GM18499 (cell line): ENCODE results near the gene RNF212.
"Not testable (repeated sequence)": the region's sequence is repeated elsewhere in the genome, so short reads cannot be mapped to it uniquely, and the experiment has no call there.

Experiments used
- ATAC-seq: cut with Tn5 transposase; IDR thresholded peaks from one replicate; pipeline ENCODE4 v1.9.1; 2021; ENCODE audit warnings: moderate number of reproducible peaks; ENCODE audit not compliant: insufficient read depth, unreplicated experiment

The RNF212 gene

GRCh38 chr4:1072830-1073446 is 40.4 kb downstream of the RNF212 start:
- ATAC-seq: no peak

DNA sequence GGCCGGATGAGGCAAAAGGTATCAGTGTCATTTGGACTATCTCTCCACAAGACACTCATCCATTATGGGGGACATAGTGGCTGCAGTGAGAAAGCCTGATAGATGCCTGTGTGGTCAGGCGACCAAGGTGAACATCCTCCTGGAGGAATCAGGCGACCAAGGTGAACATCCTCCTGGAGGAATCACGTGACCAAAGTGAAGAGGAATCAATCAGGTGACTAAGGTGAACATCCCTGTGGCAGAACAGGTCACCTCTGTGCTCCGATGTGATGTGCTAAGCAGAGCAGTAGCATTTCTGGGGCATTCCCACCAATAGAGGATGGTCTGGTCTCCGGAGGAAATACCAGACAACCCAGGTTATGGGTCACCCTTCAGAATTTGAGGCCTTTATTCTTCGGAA is 44.0 kb downstream of the RNF212 start:
- ATAC-seq: no peak

DNA sequence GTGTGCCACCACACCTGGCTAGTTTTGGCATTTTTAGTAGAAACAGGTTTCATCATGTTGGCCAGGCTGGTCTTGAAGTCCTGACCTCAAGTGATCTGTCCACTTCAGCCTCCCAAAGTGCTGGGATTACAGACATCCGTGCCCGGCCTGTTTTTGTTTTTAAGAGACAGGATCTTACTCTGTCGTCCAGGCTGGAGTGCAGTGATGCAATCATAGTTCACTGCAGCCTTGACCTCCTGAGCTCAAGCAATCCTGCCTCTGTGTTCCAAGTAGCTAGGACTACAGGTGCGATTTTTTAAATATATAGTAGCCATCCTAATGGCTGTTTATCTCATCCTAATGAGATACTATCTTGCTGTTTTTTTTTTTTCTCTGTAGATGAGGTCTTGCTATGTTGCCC is 47.6 kb downstream of the RNF212 start:
- no peak for ATAC-seq

- ATAC-seq: no peak
These were observed 50.9 kb downstream of the RNF212 start for GRCh38 chr4:1062419-1062818.

- ATAC-seq: no peak
These were observed 51.6 kb downstream of the RNF212 start for GRCh38 chr4:1061760-1062159.

DNA sequence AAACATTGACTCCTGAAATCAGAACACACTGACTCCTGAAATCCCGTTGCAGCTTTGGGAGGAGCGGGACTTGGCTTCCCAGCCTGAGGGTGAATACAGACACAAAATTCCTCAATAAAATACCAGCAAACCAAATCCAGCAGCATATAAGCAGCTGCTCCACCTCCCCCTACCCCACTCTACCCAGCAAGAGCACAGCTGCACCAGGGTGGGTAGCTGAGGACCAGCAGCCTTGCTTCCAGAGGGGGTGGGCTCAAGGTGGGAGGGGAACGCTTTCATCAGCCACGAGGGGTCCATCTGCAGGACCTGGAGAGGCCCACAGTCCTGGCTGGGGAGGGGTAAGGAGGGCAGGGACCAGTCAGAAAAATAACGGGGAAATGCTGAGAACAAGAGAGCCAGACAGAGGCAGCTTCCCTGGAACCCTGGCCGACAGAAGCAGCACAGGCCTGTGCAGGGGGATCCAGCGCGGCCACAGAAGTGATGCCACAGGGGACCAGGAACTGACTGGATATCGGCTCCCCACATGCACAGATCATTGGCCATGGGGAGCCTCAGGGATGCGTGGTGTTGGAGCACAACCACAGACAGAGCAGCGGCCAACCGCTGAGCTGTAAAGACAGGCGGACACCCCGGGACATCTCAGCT is 52.2 kb downstream of the RNF212 start:
- no peak for ATAC-seq

DNA sequence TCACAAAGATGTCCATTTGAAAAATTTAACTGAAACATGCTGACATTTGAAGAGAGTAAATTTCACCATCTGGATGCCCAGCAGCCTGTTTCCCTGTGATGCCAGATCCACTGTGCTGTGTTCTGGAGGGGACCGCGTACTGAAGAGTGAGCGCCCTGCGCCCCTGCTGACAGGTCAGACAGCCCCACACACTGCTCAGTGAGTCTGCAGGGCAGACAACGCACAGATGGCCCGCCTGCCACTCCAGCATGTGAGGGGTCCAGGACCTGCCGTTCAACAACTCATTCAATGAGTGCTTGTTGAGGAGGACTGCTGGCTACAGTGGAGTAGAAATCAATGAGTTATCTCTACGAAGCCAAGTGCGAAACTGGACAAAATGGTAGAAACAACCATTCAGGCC is 52.7 kb downstream of the RNF212 start:
- no peak for ATAC-seq

DNA sequence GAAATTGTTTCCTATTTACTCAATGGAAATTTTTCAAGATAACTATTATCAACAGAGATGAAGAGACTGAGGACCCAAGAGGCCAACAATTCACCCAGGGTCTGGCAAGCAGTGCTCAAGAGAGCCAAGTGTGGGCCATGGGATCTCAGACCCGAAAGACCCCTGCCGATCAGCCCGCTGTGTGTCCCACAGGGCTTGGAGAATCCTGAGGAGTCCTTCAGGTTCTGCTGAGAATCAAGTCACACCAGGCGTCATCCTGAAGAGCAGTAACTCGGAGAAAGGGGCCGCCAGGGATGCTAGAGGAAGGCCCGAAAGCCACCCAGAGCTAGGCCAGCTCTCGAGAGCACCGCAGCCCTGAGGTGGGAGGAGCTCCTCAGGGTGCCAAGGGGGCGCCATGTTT is 53.2 kb downstream of the RNF212 start:
- ATAC-seq: no peak

GRCh38 chr4:1058997-1059665 is 54.2 kb downstream of the RNF212 start:
- ATAC-seq: no peak

GRCh38 chr4:1058198-1058996 is 55.0 kb downstream of the RNF212 start:
- no peak for ATAC-seq

DNA sequence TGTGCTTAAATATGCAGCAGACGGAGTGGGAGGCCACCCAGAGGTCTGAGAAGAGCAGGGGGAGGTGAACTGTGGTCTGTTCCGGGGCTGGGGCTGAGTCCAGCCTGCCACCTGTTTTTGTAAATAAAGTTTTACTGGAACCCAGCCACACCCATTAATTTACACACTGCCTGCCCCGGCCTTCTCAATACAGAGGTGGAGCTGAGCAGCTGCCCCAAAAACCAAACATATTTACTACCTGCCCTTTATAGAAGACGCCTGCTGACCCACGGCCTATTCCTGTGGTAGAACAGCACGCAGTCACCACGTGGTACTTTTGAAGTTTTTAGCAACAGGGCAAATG is 56.0 kb downstream of the RNF212 start:
- no peak for ATAC-seq

- ATAC-seq: no peak
These were observed 56.5 kb downstream of the RNF212 start for GRCh38 chr4:1056671-1057402.

GRCh38 chr4:1055721-1056590 is 57.4 kb downstream of the RNF212 start:
- no peak for ATAC-seq

GRCh38 chr4:1055243-1055701 is 58.1 kb downstream of the RNF212 start:
- not testable (repeated sequence) for ATAC-seq

GRCh38 chr4:1054696-1055242 is 58.6 kb downstream of the RNF212 start:
- not testable (repeated sequence) for ATAC-seq

DNA sequence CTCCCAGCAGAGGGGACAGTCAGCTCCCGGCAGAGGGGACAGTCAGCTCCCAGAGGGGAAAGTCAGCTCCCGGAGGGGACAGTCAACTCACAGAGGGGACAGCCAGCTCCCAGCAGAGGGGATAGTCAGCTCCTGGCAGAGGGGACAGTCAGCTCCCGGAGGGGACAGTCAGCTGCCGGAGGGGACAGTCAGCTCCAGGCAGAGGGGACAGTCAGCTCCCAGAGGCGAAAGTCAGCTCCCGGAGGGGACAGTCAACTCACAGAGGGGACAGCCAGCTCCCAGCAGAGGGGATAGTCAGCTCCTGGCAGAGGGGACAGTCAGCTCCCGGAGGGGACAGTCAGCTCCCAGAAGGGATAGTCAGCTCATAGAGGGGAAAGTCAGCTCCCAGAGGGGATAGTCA is 59.5 kb downstream of the RNF212 start:
- ATAC-seq: not testable (repeated sequence)

DNA sequence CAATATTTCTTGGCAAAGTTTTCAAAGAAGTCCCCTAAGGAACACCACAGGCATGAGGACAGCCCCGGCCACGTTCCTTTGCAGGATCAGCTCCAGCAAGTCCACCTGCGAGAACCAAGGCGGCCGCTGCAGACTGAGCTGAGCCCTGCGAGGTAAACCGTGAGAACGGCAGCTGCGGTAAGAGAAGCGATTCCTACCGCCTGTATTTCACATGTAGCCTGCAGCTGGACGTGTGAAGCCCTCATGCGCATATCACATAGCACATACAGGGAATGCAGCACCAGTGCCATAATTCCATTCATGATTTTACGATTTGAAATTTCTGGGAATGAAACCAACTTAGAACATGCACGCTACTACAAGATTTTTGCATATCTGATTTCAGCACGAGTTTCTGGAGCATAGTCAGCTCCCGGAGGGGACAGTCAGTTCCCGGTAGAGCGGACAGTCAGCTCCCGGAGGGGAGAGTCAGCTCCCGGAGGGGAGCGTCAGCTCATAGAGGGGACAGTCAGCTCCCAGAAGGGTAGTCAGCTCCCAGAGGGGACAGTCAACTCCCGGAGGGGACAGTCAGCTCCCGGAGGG is 60.2 kb downstream of the RNF212 start:
- ATAC-seq: no peak

GRCh38 chr4:1052231-1052671 is 61.1 kb downstream of the RNF212 start:
- no peak for ATAC-seq

DNA sequence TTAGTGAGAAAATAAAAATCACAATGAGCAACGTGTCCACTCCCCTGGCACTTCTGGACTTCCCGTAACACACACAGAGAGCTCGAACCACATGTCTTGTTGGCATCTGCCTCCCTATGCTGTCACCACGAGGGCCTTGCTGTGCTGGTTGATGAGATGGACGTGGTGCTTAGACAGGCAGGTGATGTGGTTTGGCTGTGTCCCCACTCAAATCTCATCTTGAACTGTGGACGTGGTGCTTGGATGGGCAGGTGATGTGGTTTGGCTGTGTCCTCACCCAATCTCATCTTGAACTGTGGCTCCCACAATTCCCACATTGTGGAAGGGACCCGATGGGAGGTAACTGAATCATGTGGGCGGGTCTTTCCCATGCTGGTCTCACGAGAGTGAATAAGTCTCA is 61.9 kb downstream of the RNF212 start:
- no peak for ATAC-seq
